Measurements from ENCODE around the gene INSR.

DNA sequence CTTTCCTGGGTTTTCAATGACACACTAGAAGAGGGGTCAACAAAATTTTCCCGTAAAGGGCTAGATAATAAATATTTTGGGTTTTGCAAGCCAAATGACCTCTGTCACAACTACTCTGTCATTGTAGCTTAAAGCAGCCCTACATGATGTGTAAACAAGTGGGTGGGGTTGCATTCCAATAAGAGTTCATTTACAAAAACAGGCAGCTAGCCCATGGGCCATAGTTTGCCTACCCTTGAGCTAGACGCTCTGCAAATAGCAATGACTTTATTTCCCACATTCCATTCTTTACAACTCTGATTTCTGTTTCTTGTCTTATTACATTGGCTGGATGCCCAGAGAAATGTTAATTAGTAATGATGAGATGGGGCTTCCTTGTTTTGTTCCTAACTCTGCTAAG is 148.7 kb downstream of the INSR start:
- TF ChIP-seq SIN3A (conservative IDR thresholded peaks at IDR 0.05 in 1 of 2, IDR thresholded peaks at IDR 0.05 in 1 of 2; ENCODE audit: low read depth in 1 of 2, low read length in 2 of 2), result no peak
- TF ChIP-seq, protein P1, sequence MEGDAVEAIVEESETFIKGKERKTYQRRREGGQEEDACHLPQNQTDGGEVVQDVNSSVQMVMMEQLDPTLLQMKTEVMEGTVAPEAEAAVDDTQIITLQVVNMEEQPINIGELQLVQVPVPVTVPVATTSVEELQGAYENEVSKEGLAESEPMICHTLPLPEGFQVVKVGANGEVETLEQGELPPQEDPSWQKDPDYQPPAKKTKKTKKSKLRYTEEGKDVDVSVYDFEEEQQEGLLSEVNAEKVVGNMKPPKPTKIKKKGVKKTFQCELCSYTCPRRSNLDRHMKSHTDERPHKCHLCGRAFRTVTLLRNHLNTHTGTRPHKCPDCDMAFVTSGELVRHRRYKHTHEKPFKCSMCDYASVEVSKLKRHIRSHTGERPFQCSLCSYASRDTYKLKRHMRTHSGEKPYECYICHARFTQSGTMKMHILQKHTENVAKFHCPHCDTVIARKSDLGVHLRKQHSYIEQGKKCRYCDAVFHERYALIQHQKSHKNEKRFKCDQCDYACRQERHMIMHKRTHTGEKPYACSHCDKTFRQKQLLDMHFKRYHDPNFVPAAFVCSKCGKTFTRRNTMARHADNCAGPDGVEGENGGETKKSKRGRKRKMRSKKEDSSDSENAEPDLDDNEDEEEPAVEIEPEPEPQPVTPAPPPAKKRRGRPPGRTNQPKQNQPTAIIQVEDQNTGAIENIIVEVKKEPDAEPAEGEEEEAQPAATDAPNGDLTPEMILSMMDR (IDR thresholded peaks at IDR 0.05; ENCODE audit: control extremely low read depth in 1 of 3, insufficient read depth in 1 of 3, low read depth in 1 of 3, low read length in 3 of 3), result no peak
- TF ChIP-seq BRCA1 (IDR thresholded peaks at IDR 0.05; ENCODE audit: low read depth, low read length), result no peak
- TF ChIP-seq RAD21 (IDR thresholded peaks at IDR 0.05 in 1 of 2, conservative IDR thresholded peaks at IDR 0.05 in 1 of 2; ENCODE audit: low read depth in 2 of 2, low read length in 2 of 2), result no peak
- no peak for TF ChIP-seq HDAC6 (IDR thresholded peaks at IDR 0.05; ENCODE audit: low read depth, low read length)
- no peak for TF ChIP-seq EZH2 (IDR thresholded peaks at IDR 0.05; ENCODE audit: low read depth, low read length, severe bottlenecking)
- TF ChIP-seq RFX5 (IDR thresholded peaks at IDR 0.05; ENCODE audit: borderline replicate concordance, low read depth, low read length), result no peak
- TF ChIP-seq, protein P2, sequence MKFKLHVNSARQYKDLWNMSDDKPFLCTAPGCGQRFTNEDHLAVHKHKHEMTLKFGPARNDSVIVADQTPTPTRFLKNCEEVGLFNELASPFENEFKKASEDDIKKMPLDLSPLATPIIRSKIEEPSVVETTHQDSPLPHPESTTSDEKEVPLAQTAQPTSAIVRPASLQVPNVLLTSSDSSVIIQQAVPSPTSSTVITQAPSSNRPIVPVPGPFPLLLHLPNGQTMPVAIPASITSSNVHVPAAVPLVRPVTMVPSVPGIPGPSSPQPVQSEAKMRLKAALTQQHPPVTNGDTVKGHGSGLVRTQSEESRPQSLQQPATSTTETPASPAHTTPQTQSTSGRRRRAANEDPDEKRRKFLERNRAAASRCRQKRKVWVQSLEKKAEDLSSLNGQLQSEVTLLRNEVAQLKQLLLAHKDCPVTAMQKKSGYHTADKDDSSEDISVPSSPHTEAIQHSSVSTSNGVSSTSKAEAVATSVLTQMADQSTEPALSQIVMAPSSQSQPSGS (IDR thresholded peaks at IDR 0.05; ENCODE audit: low read length), result no peak
- no peak for TF ChIP-seq JUN (IDR thresholded peaks at IDR 0.05; ENCODE audit: low read depth, low read length)
- no peak for TF ChIP-seq POLR2AphosphoS5 (IDR thresholded peaks at IDR 0.05; ENCODE audit: low read depth, low read length)

Measured in H1 (cell line).